Hepatocyte (in vitro differentiated cells): ENCODE results near the gene GOLGA6C.

Experiments used
- CTCF ChIP-seq: fragments of 200-600 bp; sonication (generic); IDR thresholded peaks from 2 replicates; pipeline ENCODE4 v1.5.1; 2016; ENCODE audit warnings: antibody characterized with exemption, mild to moderate bottlenecking; ENCODE audit not compliant: poor library complexity
- EZH2 ChIP-seq: fragments of 200-600 bp; sonication (generic); IDR thresholded peaks from 2 replicates; pipeline ENCODE4 v1.6.1; 2016; ENCODE audit warnings: antibody characterized with exemption, mild to moderate bottlenecking, borderline replicate concordance
- EZH2phosphoT487 ChIP-seq: fragments of 200-600 bp; sonication (generic); IDR thresholded peaks from one replicate; pipeline ENCODE4 v1.6.1; 2018; ENCODE audit warnings: antibody characterized with exemption, mild to moderate bottlenecking, low read depth, moderate library complexity; ENCODE audit not compliant: unreplicated experiment, severe bottlenecking

DNA sequence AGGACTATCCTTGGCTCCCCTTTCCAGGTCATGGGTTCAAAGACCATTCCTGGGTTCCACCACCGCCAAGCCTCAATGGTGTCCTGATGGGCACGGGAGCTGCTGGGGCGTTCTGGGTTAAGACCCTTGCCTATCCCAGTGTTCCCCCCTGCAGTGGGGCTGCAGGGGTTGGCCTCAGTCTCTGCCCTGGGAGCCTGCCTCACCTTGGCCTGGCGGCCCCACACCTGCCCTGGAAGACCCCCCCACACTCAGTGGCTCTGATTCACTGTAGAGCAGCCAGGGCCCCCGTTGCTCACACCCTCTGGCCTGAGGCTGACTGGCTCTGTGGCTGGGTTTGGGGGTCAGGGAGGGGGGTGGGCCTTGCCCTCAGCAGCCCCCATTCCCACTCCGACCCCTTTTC is 34.4 kb upstream of the GOLGA6C start:
- TF ChIP-seq CTCF (no peak), EZH2 (no peak), EZH2phosphoT487 (no peak)
